K562 (cell line): ENCODE measurements around the gene GAS2L1. TPM values are rescaled to one million over a fixed set of nuclear protein-coding genes. Genes with fewer than 3 reads are reported as not detected.

Source experiments
- ATAC-seq: fragments of 200-7000 bp; cut with Tn5 transposase; 3 replicates; pipeline ENCODE4 v1.9.1; 2020; ENCODE audit warnings: moderate library complexity
- BruUV-seq: library from RNA; stranded (reverse); fragments of 400-500 nt; replicated peaks from 2 replicates; lab custom pipeline; 2021; lab: Mats Ljungman, UMichigan
- CTCF ChIA-PET: fragments of 300-600 bp; formaldehyde crosslinking; extraction: SDS; loops from one replicate; lab custom pipeline; 2021; ENCODE audit warnings: low intra/inter-chr PET ratio; lab: Yijun Ruan, JAX
- POLR2A ChIA-PET: fragments of 300-600, 350-650 bp; sonication (Branson Sonifier 250); formaldehyde crosslinking; extraction: SDS; loops from one replicate; lab custom pipeline; 2021; ENCODE audit warnings: antibody characterized with exemption, inconsistent platforms; lab: Yijun Ruan, JAX
- DNase-seq, 4 experiments: peaks; one replicate each; pipeline versions ENCODE4 v3.0.0 to v3.0.0-alpha.2; 2011 to 2018; ENCODE audit warnings: low spot score in 3 of 4, mixed read lengths in 3 of 4; ENCODE audit errors: extremely low read depth in 1 of 4
- FAIRE-seq: peaks from 2 replicates; lab custom pipeline; 2011; peaks lifted over from hg19 to GRCh38; lab: Jason Lieb, UNC
- H2AFZ ChIP-seq: 2 replicates; pipeline ENCODE4 v1.6.0; 2011; ENCODE audit warnings: low read depth, low read length, control low read depth, inconsistent platforms
- H3K27ac ChIP-seq: fragments of 200-600 bp; 3 replicates; pipeline ENCODE4 v1.8.0; 2011; ENCODE audit warnings: low read depth, mild to moderate bottlenecking, control low read depth, inconsistent platforms, low read length, moderate library complexity, mixed read lengths; ENCODE audit errors: extremely low read depth
- H3K27me3 ChIP-seq, 2 experiments: fragments of 300-600 bp in 1 of 2; 2 replicates in 1 of 2; 3 replicates in 1 of 2; pipeline versions ENCODE4 v1.6.0 to v1.8.0; 2011; ENCODE audit warnings: inconsistent platforms in 2 of 2, low read length in 2 of 2, mild to moderate bottlenecking in 1 of 2, mixed read lengths in 1 of 2, moderate library complexity in 1 of 2; ENCODE audit not compliant: control insufficient read depth in 2 of 2, insufficient read depth in 2 of 2
- H3K36me3 ChIP-seq: fragments of 300-600 bp; 3 replicates; pipeline ENCODE4 v1.8.0; 2011; ENCODE audit warnings: mild to moderate bottlenecking, low read length, inconsistent platforms; ENCODE audit not compliant: control insufficient read depth, insufficient read depth
- H3K4me1 ChIP-seq, 2 experiments: fragments of 200-600 bp in 1 of 2; replicated peaks in 1 of 2; 2 replicates in 1 of 2; 3 replicates in 1 of 2; pipeline versions ENCODE4 v1.5.1 to v1.8.0; 2011; ENCODE audit warnings: inconsistent platforms in 2 of 2, low read length in 2 of 2, mild to moderate bottlenecking in 1 of 2, mixed read lengths in 1 of 2, moderate library complexity in 1 of 2; ENCODE audit not compliant: control insufficient read depth in 2 of 2, insufficient read depth in 2 of 2
- H3K4me2 ChIP-seq: 2 replicates; pipeline ENCODE4 v1.6.1; 2011; ENCODE audit warnings: low read length, control low read depth, inconsistent platforms, mixed read lengths; ENCODE audit not compliant: insufficient read depth
- H3K4me3 ChIP-seq: fragments of 200-600 bp; sonication (generic), shearing (Covaris generic); 2 replicates; pipeline ENCODE4 v1.5.1; 2016; ENCODE audit warnings: control low read depth, inconsistent platforms
- H3K79me2 ChIP-seq: fragments of 200-600 bp; 3 replicates; pipeline ENCODE4 v1.8.0; 2011; ENCODE audit warnings: low read length, inconsistent platforms; ENCODE audit not compliant: control insufficient read depth, insufficient read depth
- H3K9ac ChIP-seq, 2 experiments: 2 replicates each; pipeline versions ENCODE4 v1.6.0 to v1.6.1; 2011; ENCODE audit warnings: low read depth in 2 of 2, low read length in 2 of 2, control low read depth in 1 of 2, inconsistent platforms in 1 of 2, mild to moderate bottlenecking in 1 of 2, mixed read lengths in 1 of 2; ENCODE audit not compliant: insufficient read depth in 1 of 2
- H3K9me1 ChIP-seq: one replicate; pipeline ENCODE4 v1.6.0; 2011; ENCODE audit warnings: inconsistent platforms, mild to moderate bottlenecking, low read length, moderate library complexity; ENCODE audit not compliant: control insufficient read depth, insufficient read depth
- H3K9me3 ChIP-seq: replicated peaks from 2 replicates; pipeline ENCODE4 v1.5.1; 2011; ENCODE audit warnings: low read depth, low read length, inconsistent platforms; ENCODE audit not compliant: control insufficient read depth, insufficient read depth
- H4K20me1 ChIP-seq: replicated peaks from 2 replicates; pipeline ENCODE4 v1.6.1; 2011; ENCODE audit warnings: low read length, inconsistent platforms, mixed read lengths; ENCODE audit not compliant: control insufficient read depth, insufficient read depth
- FOXA3 ChIP-seq, 2 experiments: fragments of 450-650 bp in 1 of 2; sonication (generic) in 1 of 2; formaldehyde crosslinking; IDR thresholded peaks in 1 of 2; conservative IDR thresholded peaks in 1 of 2; 2 replicates each; pipeline versions ENCODE4 v1.4.0 to v1.8.0; 2020 to 2022; ENCODE audit warnings: mild to moderate bottlenecking in 2 of 2, missing genetic modification reagents in 1 of 2
- GABPB1 ChIP-seq: sonication (generic); formaldehyde crosslinking; IDR thresholded peaks from 2 replicates; pipeline ENCODE4 v1.8.0; 2022; ENCODE audit warnings: mild to moderate bottlenecking, missing genetic modification reagents
- MEIS2 ChIP-seq: fragments of 450-650 bp; IDR thresholded peaks from 2 replicates; pipeline ENCODE4 v1.6.1; 2014; ENCODE audit warnings: mild to moderate bottlenecking; ENCODE audit not compliant: partially characterized antibody
- RCOR1 ChIP-seq, 2 experiments: IDR thresholded peaks; 2 replicates each; pipeline ENCODE4 v1.6.1; 2012; ENCODE audit warnings: low read depth in 2 of 2, low read length in 2 of 2, borderline replicate concordance in 1 of 2, improper control_type of control experiment in 1 of 2
- ZFX ChIP-seq: sonication (generic); formaldehyde crosslinking; IDR thresholded peaks from 2 replicates; pipeline ENCODE4 v1.8.0; 2022; ENCODE audit warnings: mild to moderate bottlenecking, missing genetic modification reagents, moderate library complexity
- ZNF174 ChIP-seq: fragments of 250-450 bp; sonication (Bioruptor Pico); IDR thresholded peaks from 2 replicates; pipeline ENCODE4 v1.4.0; 2020; ENCODE audit warnings: mild to moderate bottlenecking
- ZNF263 ChIP-seq: sonication (generic); formaldehyde crosslinking; IDR thresholded peaks from 2 replicates; pipeline ENCODE4 v1.8.0; 2022; ENCODE audit warnings: mild to moderate bottlenecking, missing genetic modification reagents, borderline replicate concordance
- WGBS: fragments of 100-300 bp; shearing (Covaris generic); methylation state at CpG from one replicate; pipeline ENCODE4 v1.1.6; 2016; ENCODE audit warnings: low coverage, mixed read lengths; ENCODE audit not compliant: insufficient coverage; ENCODE audit errors: missing lambda C conversion rate; 5-methylcytosine and 5-hydroxymethylcytosine counted together
- in situ Hi-C: fragments of 300-500 bp; cut with MboI; formaldehyde crosslinking; loops from 4 replicates; pipeline ENCODE4 v1.15.0; 2018; ENCODE audit warnings: inconsistent platforms, mixed read lengths
- intact Hi-C: fragments of 100-400 bp; cut with micrococcal nuclease; formaldehyde crosslinking; loops from 2 replicates; pipeline ENCODE4 v1.14.2; 2022
- polyA plus RNA-seq, 8 experiments: library from polyadenylated mRNA; depleted of rRNA in 4 of 8; stranded (reverse) in 5 of 8; unstranded in 3 of 8; fragments of >200 nt; fragmentation: Nextera tagmentation in 2 of 8; fragmentation: Illumina TruSeq in 1 of 8; extraction: Ambion mirVana in 2 of 8; extraction: Trizol in 1 of 8; gene quantifications; 2 replicates each; pipeline versions ENCODE4 v1.2.1 to v1.2.3, GENCODE V29; 2011 to 2014; ENCODE audit warnings: inconsistent platforms in 1 of 8, missing spikeins in 1 of 8
- total RNA-seq, 7 experiments: library from RNA; depleted of rRNA in 6 of 7; stranded (reverse); fragments of >200 nt in 6 of 7; fragmentation: Illumina TruSeq in 2 of 7; extraction: Trizol in 2 of 7; gene quantifications; 2 replicates each; pipeline versions ENCODE4 v1.2.1 to v1.2.3, GENCODE V29; 2011 to 2021; ENCODE audit warnings: low replicate concordance in 1 of 7
- TF ChIP-seq, protein P1 (sequence below), 2 experiments: fragments of 450-650 bp in 1 of 2; sonication (generic) in 1 of 2; formaldehyde crosslinking in 1 of 2; IDR thresholded peaks; 2 replicates each; pipeline versions ENCODE4 v1.7.1 to v1.9.0; 2016 to 2022; ENCODE audit warnings: inconsistent platforms in 1 of 2, mild to moderate bottlenecking in 1 of 2, missing genetic modification reagents in 1 of 2

GAS2L1 gene
- total and polyA plus RNA-seq, 9 of the 15 experiments (the other 6 are each of a cell fraction or from before 2014, with no cell fraction given), result 0.56 to 19.7 (median 3.2) TPM

DNA sequence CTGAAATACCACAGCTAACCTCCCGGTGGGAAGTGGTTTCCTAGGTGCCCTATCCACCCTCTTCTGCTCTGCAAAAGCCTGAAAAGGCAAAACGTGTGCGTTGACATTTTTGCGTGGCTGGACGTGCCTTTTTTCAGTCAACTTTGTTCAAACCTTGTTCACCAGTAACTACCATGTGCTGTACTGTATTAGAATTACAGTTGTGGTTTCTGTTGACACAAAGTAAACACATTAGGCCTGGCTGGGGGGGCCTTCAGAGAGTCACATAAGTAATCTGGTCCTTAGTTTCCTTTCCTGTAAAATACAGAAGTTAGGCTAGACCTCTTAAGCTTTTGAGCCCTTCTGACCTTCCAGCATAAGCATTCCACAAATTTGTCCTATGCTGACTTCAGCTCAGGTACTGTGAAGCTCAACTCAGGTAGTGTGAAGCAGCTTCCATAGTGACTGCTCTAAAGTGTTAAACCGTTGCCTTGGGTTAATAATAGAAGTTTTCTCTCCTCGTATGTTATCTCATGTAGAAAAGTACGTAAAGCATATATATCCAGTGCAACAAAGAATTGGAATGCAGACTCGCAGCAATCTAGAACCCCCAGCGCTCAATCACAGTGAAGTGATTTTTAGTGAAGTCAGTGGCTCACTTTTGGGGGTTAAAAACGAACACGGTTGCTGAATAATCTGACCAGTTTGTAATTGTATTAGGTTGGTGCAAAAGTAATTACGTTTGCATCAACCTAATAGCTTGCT is 36.5 kb upstream of the GAS2L1 start:
- FAIRE-seq (no peak), ATAC-seq (no peak), DNase-seq (peak in 1 of 4 experiments; percentile 21)
- H4K20me1 ChIP-seq, result peaks cover 43% of the 10 kb centered on the region
- BruUV-seq, result no TSS peak
- intact Hi-C loops (loop anchor here (10.0 kb wide), 1 partner anchor 385 kb away; the partner anchor contains the start of gene ZNRF3), in situ Hi-C loops (no loop called here)
- H3K27me3 ChIP-seq, result no peaks in the 10 kb centered on the region
- ChIA-PET POLR2A (interaction anchor here (0.7 to 1.4 kb wide), 5 partner anchors 10 to 51 kb away, joined by 3 to 5 read pairs (median 4); partner anchors contain the start of gene GAS2L1), CTCF (no interaction called here)
- H3K27ac ChIP-seq, result peak overlapping the region; percentile 49
- peaks cover 17 to 31% of the 10 kb centered on the region in 2 experiments; a peak in 4 of 5 replicates for H3K4me1 ChIP-seq
- no peak overlapping the region for H2AFZ ChIP-seq
- H3K9ac ChIP-seq, result peak overlapping the region; percentile 100; a peak in 3 of 4 replicates
- peak overlapping the region; percentile 96 for H3K4me2 ChIP-seq
- peaks cover 79% of the 10 kb centered on the region for H3K36me3 ChIP-seq
- peak overlapping the region; percentile 91 for H3K4me3 ChIP-seq
- WGBS, result 3% methylated on average over 13 of the region's 13 CpGs
- no peaks in the 10 kb centered on the region for H3K9me3 ChIP-seq
- H3K79me2 ChIP-seq, result peaks cover 94% of the 10 kb centered on the region
- peaks cover 6% of the 10 kb centered on the region for H3K9me1 ChIP-seq
- TF ChIP-seq RCOR1 (IDR thresholded peaks at IDR 0.05; ENCODE audit: borderline replicate concordance in 1 of 2, low read depth in 2 of 2, low read length in 2 of 2) (peak in 1 of 2 experiments; percentile 76; a peak in 2 of 4 replicates), ZNF174 (no peak), ZNF263 (CRISPR knock-in tag) (no peak), ZFX (0 out of 2 replicates have a peak, but pooled peaks have one; percentile 23), MEIS2 (peak; percentile 22), GABPB1 (CRISPR knock-in tag) (0 out of 2 replicates have a peak, but pooled peaks have one; percentile 40), FOXA3 (CRISPR knock-in tag; conservative IDR thresholded peaks at IDR 0.05 in 1 of 2, IDR thresholded peaks at IDR 0.05 in 1 of 2) (0 out of 4 replicates have a peak, but pooled peaks of 1 of the 2 experiments have one; percentile 18)
- TF ChIP-seq, protein P1, sequence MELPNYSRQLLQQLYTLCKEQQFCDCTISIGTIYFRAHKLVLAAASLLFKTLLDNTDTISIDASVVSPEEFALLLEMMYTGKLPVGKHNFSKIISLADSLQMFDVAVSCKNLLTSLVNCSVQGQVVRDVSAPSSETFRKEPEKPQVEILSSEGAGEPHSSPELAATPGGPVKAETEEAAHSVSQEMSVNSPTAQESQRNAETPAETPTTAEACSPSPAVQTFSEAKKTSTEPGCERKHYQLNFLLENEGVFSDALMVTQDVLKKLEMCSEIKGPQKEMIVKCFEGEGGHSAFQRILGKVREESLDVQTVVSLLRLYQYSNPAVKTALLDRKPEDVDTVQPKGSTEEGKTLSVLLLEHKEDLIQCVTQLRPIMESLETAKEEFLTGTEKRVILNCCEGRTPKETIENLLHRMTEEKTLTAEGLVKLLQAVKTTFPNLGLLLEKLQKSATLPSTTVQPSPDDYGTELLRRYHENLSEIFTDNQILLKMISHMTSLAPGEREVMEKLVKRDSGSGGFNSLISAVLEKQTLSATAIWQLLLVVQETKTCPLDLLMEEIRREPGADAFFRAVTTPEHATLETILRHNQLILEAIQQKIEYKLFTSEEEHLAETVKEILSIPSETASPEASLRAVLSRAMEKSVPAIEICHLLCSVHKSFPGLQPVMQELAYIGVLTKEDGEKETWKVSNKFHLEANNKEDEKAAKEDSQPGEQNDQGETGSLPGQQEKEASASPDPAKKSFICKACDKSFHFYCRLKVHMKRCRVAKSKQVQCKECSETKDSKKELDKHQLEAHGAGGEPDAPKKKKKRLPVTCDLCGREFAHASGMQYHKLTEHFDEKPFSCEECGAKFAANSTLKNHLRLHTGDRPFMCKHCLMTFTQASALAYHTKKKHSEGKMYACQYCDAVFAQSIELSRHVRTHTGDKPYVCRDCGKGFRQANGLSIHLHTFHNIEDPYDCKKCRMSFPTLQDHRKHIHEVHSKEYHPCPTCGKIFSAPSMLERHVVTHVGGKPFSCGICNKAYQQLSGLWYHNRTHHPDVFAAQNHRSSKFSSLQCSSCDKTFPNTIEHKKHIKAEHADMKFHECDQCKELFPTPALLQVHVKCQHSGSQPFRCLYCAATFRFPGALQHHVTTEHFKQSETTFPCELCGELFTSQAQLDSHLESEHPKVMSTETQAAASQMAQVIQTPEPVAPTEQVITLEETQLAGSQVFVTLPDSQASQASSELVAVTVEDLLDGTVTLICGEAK (IDR thresholded peaks at IDR 0.05), result peak; percentile 49; the same call in 1 of the 2 replicates
- TF ChIP-seq, protein P1 (CRISPR knock-in tag; IDR thresholded peaks at IDR 0.05), result no peak
